SK-N-MC (cell line): ENCODE data around the gene PSMA4.
"Not testable (repeated sequence)": the region's sequence is repeated elsewhere in the genome, so short reads cannot be mapped to it uniquely, and the experiment has no call there.

Experiments
- DNase-seq: peaks from one replicate; pipeline ENCODE4 v3.0.0-alpha.2; 2011; ENCODE audit warnings: low read depth, low spot score
- H3K27ac ChIP-seq: fragments of 200-600 bp; sonication (generic); 2 replicates; pipeline ENCODE4 v1.5.1; 2016; ENCODE audit warnings: mixed run types
- H3K36me3 ChIP-seq: fragments of 200-600 bp; sonication (generic); 2 replicates; pipeline ENCODE4 v1.6.1; 2017; ENCODE audit warnings: antibody characterized with exemption, low read length, mixed read lengths; ENCODE audit not compliant: insufficient read depth
- H3K4me3 ChIP-seq: fragments of 200-600 bp; sonication (generic); 2 replicates; pipeline ENCODE4 v1.5.1; 2016
- H3K9ac ChIP-seq: fragments of 200-600 bp; sonication (generic); 2 replicates; pipeline ENCODE4 v1.8.0; 2017; ENCODE audit warnings: mixed run types, mixed read lengths; ENCODE audit not compliant: insufficient read length
- H3K9me3 ChIP-seq: fragments of 200-600 bp; sonication (generic); 2 replicates; pipeline ENCODE4 v1.6.1; 2017; ENCODE audit warnings: low read depth, mild to moderate bottlenecking, antibody characterized with exemption, low read length, moderate library complexity, mixed read lengths
- EZH2 ChIP-seq: fragments of 200-600 bp; sonication (generic); IDR thresholded peaks from one replicate; pipeline ENCODE4 v1.6.1; 2017; ENCODE audit warnings: antibody characterized with exemption
- FOXP2 ChIP-seq: optimal IDR thresholded peaks from 2 replicates; pipeline ENCODE3; 2011; ENCODE audit warnings: mild to moderate bottlenecking, moderate library complexity; ENCODE audit not compliant: insufficient read depth; ENCODE audit errors: extremely low read length, control extremely low read depth
- POLR2AphosphoS5 ChIP-seq: IDR thresholded peaks from 2 replicates; pipeline ENCODE4 v1.6.1; 2012; ENCODE audit warnings: mild to moderate bottlenecking, low read depth, low read length, borderline replicate concordance

The PSMA4 gene

GRCh38 chr15:78540141-78540870 is at the start of gene PSMA4:
PSMA4 (plus strand) TSS chr15:78540444; CDS start chr15:78541928, 1,484 bp downstream.
- Histone ChIP-seq H3K4me3 (peak within 1 kb of the TSS; percentile 93), H3K36me3 (peaks cover 39% of the 10 kb centered on the region), H3K9ac (peak within 1 kb of the TSS; percentile 97), H3K9me3 (no peaks in the 10 kb centered on the region), H3K27ac (peak within 1 kb of the TSS; percentile 88)
- TF ChIP-seq FOXP2: no peak
- peak; percentile 100 for TF ChIP-seq POLR2AphosphoS5
- peak; percentile 26 for DNase-seq

- Histone ChIP-seq H3K9me3 (no peaks in the 10 kb centered on the region), H3K4me3 (no peak overlapping the region), H3K36me3 (peaks cover 89% of the 10 kb centered on the region), H3K9ac (no peak overlapping the region), H3K27ac (peak overlapping the region; percentile 69)
- no peak for TF ChIP-seq EZH2
- TF ChIP-seq POLR2AphosphoS5: no peak
- TF ChIP-seq FOXP2: no peak
- no peak for DNase-seq
Measured at GRCh38 chr15:78492872-78493271, 47.4 kb upstream of the PSMA4 start.

GRCh38 chr15:78501857-78502256 is 38.4 kb upstream of the PSMA4 start:
- no peak overlapping the region for H3K27ac ChIP-seq
- peaks cover 43% of the 10 kb centered on the region for H3K36me3 ChIP-seq
- H3K9ac ChIP-seq: no peak overlapping the region
- no peak overlapping the region for H3K4me3 ChIP-seq
- TF ChIP-seq POLR2AphosphoS5 (no peak), FOXP2 (no peak), EZH2 (no peak)
- no peaks in the 10 kb centered on the region for H3K9me3 ChIP-seq
- no peak for DNase-seq

GRCh38 chr15:78502641-78503040 is 37.6 kb upstream of the PSMA4 start:
- Histone ChIP-seq H3K4me3 (no peak overlapping the region), H3K27ac (no peak overlapping the region), H3K9ac (no peak overlapping the region), H3K36me3 (peaks cover 35% of the 10 kb centered on the region), H3K9me3 (no peaks in the 10 kb centered on the region)
- DNase-seq: no peak
- TF ChIP-seq FOXP2: no peak
- TF ChIP-seq POLR2AphosphoS5: no peak
- no peak for TF ChIP-seq EZH2

- Histone ChIP-seq H3K36me3 (no peaks in the 10 kb centered on the region), H3K27ac (no peak within 1 kb of the TSS), H3K9ac (peak within 1 kb of the TSS; percentile 57), H3K4me3 (peak within 1 kb of the TSS; percentile 91), H3K9me3 (no peaks in the 10 kb centered on the region)
- TF ChIP-seq EZH2 (no peak), FOXP2 (peak; percentile 43)
- DNase-seq: peak; percentile 92
Measured at GRCh38 chr15:78506971-78507830, 33.0 kb upstream of the PSMA4 start, which contains the start of gene HYKK. HYKK (plus strand) TSS chr15:78507577; CDS start chr15:78513089, 5,512 bp downstream.

- TF ChIP-seq POLR2AphosphoS5 (no peak), FOXP2 (no peak), EZH2 (no peak)
- DNase-seq: no peak
- H3K9me3 ChIP-seq: no peaks in the 10 kb centered on the region
- H3K27ac ChIP-seq: no peak overlapping the region
- peak overlapping the region; percentile 91 for H3K4me3 ChIP-seq
- H3K36me3 ChIP-seq: no peaks in the 10 kb centered on the region
- peak overlapping the region; percentile 57 for H3K9ac ChIP-seq
Measured at GRCh38 chr15:78507831-78508160, 32.4 kb upstream of the PSMA4 start.

GRCh38 chr15:78508272-78508671 is 32.0 kb upstream of the PSMA4 start:
- no peaks in the 10 kb centered on the region for H3K9me3 ChIP-seq
- H3K36me3 ChIP-seq: no peaks in the 10 kb centered on the region
- peak overlapping the region; percentile 57 for H3K9ac ChIP-seq
- H3K4me3 ChIP-seq: peak overlapping the region; percentile 91
- DNase-seq: no peak
- no peak for TF ChIP-seq FOXP2
- TF ChIP-seq POLR2AphosphoS5: no peak
- TF ChIP-seq EZH2: no peak
- no peak overlapping the region for H3K27ac ChIP-seq

- Histone ChIP-seq H3K4me3 (no peak overlapping the region), H3K36me3 (no peaks in the 10 kb centered on the region), H3K27ac (no peak overlapping the region), H3K9me3 (no peaks in the 10 kb centered on the region), H3K9ac (no peak overlapping the region)
- DNase-seq: no peak
- TF ChIP-seq EZH2 (no peak), FOXP2 (no peak), POLR2AphosphoS5 (no peak)
Measured at GRCh38 chr15:78509726-78510312, 30.4 kb upstream of the PSMA4 start.

GRCh38 chr15:78520035-78520434 is 20.2 kb upstream of the PSMA4 start:
- not testable (repeated sequence) for H3K4me3 ChIP-seq, H3K9ac ChIP-seq, DNase-seq

More at GRCh38 chr15:78520035-78520434, 20.2 kb upstream of the PSMA4 start:
- H3K9me3 ChIP-seq, H3K27ac ChIP-seq, H3K36me3 ChIP-seq: not testable (repeated sequence)
